NCI-H146 (cell line): ENCODE results near the gene SCAMP4.

ENCODE experiments used
- DNase-seq: peaks from one replicate; lab custom pipeline; 2025; lab: John Stamatoyannopoulos, UW

SCAMP4 gene, protein sequence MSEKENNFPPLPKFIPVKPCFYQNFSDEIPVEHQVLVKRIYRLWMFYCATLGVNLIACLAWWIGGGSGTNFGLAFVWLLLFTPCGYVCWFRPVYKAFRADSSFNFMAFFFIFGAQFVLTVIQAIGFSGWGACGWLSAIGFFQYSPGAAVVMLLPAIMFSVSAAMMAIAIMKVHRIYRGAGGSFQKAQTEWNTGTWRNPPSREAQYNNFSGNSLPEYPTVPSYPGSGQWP

DNA sequence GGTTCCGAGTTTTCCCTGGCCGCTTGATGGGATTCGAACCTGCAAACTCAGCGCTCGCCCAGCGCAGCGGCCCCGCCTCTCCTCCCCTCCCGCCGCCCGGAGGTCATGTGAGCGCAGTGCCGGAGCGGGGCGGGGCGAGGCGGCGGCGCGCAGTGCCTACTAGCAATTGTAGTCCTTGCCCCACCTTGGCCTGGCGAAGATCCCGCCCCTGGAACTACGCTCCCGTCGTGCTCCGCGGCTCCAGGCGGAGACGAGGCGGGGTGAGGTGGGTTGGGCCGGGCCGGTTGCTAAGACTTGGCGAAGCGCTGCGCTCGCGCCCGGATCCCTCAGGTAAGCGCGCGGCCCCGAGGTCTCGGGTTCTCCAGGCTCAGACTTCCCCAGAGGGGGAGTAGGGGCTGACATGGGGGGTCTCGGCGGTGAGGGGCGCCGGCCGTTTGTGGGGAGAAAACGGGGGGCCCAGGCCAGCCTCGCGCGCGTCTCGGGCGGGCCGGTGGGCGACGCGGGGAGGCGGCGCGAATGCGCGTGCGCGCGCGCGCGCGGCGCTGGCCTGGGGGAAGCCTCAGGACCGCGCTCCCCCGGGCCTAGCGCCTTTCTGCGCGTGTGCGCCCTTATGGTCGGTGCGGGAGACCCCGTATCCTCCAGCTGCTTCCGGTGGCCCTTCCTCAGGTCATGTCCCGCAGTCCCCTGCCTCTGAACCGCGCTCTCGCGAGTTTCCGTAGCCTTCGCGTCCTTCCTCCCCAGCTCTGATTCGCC lies at the start of gene SCAMP4, which contains the start of gene ADAT3:
SCAMP4 (plus strand) TSS at position 290 of the 753 bp plus-strand sequence. CDS start 9,621 bp downstream, outside the sequence.
ADAT3 (plus strand) TSS at position 290 of the 753 bp plus-strand sequence. CDS start 6,649 bp downstream, outside the sequence.
- peak; percentile 96 for DNase-seq

DNA sequence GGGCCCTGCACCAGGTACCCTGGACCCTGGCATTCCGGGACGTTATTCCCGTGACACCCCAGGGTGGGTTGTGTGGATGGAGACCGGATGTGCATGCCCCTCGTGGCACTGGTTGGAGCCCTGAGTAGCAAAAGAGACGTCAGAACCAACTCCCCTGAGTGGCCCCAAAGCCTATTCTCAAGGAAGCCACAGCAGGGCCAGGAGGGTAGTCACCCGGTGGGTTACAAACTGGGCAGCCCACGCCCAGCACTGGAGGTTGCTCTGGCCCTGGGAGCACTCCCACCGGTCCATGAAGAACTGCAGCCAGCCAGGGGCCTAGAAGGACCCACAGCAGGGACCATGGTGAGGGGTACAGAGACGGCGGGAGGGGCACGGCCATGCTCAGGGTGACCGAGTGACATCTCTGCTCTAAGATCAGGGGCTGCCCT lies 49.4 kb upstream of the SCAMP4 start:
- DNase-seq: no peak

DNA sequence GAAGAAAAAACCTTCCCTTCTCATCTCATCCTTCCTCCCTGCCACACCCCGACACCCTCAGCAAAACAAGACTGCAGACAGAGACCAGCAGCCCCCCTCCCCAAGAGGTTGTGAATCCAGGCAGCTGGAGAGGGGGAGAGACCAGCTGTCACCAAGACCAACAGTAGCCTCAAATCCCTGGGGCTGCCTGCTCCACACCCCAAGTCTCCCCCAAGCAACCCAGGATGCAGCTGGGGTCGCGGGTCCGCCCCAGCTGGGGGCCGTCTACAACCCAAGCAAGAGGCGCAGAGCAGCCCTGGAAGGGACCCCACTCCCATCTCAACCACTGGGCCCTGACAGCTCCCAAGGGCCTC lies 48.9 kb upstream of the SCAMP4 start:
- no peak for DNase-seq

DNA sequence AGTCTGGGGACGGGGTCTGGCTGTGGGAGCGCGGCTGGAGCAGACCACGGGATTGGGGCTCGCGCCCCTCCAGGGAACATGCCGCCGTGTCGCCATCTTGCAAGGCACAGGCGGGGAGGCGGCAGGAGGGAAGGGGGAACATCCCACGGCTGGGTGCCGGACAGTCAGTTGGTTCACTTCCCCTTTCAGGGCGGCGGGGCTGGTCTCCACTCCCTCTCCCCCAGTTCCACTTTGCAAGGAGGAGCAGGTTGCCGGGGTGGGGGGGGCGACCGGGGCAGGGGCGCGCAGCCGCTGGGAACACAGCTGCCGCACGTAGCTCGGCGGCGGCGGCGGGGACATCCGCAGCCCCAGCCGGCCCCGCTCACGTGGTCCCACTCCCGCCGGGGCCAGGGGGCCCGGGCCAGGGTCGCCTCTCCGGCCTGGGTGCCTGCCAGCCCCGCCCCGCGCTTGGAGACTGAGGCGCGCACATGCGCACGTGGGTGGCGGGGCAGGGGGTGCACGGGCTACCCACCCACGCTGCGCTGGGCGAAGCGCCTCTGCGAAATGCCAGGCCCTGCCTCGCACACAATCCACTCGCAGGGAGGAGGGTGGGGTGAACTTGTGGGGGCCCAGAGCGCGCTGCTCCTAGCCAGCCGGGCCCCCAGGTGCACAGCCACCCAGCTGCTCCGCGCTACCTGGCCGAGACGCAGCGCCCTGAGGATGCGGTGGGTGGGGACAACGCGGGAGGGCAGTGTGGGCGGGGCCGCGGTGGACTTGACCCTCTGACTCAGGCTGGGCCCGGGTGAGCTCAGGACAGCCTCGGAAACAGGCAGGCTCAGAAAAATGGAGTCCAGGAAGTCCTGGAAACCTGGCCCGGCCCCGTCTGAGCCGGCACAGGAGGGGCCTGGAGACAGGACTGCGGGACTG lies 48.2 kb upstream of the SCAMP4 start:
- DNase-seq: no peak

DNA sequence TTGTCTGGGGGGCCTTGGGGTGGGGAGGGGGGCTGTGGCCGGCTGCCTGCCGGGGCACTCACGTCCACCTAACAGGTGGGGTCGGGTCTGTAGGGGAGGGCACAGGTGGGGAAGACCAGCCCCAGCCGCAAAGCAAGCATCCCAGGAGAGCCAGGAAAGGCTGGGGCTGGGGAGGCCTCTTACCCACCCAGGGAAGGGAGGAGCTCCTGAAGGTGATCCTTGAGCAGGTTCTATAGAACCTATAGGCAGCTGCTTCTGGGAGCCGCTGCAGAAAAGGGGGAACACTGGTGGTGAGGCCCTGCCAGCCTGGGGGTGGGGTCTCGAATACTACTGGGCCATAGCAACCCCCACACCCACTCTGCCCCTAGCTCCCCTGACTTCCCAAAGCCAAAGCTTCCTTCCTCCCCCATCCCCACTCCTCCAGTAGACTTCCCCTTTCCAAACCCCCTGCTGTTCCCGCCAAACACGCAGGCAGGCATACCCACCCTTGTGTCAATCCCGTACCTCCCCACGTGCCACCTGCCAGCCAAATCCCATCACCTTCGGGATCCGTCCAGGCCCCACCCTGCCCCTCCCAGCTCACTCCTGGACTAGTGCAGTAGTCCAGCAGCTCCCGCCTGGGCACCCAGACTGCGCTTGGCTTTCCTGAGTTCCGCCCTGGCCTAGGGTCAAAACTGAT lies 47.4 kb upstream of the SCAMP4 start:
- DNase-seq: no peak

DNA sequence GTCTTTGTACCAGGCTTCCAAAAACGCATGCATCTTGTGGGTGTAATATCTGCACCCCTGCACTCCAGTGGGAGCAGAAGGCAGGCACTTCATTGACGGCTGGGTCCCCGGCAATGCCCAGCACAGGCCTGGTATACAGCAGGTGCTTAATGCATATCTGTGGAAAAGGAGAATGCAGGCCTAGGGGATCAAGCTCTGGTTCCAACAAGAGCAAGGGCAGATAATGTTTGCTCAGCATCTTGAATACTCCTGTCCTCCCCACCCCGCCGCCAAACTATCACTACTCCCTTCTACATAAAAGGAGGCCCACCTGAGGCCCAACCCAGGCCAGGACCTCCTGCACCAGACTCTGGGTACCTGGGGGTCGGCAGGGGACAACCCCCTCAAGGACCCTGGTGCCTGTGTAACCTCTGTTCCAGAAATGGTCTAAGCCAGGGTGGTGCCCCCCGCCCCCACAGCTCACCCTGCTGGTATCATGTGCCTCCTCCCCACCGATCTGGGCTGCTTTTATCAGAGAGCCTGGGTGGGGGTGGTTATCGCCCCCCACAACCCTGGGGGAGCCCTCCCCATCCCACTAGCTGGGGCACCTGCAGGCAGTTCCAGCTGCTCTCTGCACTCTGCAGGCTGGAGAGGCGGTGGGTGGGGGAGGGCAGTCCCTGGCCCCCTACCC lies 46.7 kb upstream of the SCAMP4 start:
- DNase-seq: no peak

DNA sequence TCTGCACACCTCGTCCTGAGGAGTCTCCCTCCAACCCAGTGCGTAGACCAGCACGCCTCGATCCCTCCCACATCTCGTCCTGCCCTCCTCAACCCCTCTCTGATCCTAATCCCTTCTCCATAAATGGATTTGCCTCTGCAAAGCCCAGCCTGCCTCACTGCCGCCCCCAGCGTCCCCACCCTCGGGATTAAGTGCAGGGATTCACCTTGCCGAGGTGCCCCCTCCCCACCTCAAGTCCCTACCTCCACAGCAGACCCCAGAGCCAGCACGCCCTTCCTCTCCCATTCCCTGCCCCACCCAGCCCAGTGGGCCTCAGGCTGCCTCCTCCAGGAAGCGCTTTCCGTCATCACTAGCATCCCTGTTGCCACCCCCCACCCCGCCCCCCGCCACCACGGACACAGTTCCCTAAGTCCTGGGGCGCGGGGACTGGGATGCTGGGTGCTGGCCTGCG lies 45.8 kb upstream of the SCAMP4 start:
- DNase-seq: no peak

DNA sequence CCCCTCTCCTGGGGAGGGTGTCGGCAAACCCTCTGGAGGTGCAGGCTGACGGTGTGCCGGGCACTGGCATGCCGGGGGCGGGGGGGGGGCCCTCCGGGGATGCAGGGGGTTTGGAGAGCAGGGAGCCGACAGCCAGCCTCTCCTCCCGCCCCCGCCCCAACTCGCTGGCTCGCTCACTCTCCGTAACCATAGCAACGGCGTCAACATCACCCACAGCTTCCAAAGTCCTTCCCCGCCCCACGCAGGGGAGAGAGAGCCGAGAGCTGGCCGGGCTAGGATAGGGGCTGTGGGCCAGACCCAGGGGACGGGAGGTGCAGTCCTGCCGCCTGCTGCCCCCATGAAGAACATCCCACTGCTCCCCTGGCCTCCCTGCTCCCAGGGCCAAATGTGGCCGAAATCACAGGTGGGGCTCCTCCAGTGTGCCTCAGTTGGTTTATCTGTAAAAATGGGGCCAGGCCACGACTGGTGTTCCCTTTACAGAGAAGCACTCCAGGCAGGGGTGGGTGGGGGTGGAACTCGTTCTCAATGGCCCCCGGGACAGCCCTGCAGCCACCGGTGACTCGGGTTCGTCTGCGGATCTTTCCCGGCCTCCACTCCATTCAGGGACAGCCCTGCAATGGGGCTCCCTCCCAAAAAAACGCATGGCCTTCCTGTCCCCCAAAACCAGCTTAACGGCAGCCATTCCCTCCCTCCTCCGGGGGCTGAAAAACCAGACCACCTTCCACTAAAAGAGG lies 45.0 kb upstream of the SCAMP4 start:
- no peak for DNase-seq

DNA sequence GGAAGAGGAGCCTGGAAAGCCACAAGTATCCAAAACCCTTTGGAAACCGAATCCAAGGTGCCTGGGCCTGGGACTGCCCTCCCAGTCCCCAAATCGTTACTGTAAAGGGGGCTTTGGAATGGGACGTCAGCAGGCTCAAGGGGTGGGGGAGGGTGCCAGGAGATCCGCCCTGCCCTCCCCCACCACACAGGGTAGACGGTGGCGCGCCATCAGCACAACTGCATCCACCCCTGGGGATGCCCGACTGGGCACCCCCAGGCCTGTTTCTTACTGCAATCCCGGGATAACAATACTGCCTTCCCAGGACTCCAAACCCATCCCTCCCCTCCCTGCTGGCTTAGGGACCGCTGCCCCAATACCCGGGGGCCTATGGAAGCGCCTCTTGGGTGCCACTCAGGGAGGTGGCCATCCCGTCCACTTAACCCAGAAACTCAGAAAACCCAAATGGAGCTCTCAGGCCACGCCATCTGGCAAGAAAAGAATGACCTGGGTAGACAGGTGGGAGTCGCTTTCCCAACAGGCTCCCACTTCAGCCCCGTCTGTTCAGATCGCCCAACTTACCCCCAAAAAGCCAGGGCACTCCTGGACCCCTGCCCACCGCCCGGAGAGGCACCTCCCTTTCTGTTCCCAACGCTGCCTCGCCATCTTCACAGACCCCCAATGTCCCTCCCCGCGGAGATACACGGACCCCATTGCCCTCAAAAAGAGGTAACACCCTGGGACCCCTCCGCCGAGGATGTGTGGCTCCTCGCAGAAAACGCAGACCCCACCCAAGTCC lies 44.2 kb upstream of the SCAMP4 start:
- no peak for DNase-seq

DNA sequence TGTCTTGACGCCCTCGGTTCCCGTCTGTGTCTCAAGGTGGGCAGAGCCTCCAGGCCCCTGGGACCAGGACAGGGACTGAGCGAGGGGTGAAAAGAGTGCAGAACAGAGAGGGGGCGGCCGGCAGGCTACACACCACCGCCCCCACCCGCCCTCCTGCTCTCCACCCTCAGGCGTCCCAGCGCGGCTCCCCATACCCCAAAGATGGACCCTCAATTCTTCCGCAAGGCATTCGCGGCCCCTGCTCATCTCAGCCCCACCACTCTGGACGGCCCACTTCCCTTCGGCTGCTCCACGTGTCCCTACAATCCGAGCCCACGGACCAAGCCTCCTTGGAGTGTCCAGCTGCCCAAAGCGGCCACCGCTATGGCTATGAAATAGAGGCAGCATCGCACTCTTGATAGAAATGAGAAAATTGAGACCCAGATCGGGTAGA lies 43.6 kb upstream of the SCAMP4 start:
- no peak for DNase-seq

DNA sequence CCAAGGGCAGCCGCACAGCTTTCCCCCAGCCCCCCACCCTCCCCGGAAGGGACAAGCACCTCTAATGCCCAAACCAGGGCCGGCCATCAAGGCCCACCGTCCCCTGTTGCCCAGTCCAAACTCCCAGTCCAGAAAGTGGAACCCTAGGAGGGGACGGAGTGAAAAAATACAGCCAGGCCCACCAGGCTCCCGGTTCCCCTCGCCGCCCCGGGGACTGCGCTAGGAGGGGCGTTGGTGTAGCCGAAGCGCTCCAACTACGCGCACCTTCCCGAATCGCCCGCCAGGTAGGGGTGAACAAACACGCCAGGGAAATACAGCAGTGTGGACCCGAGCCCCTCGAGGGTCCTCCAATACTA lies 43.2 kb upstream of the SCAMP4 start:
- no peak for DNase-seq

DNA sequence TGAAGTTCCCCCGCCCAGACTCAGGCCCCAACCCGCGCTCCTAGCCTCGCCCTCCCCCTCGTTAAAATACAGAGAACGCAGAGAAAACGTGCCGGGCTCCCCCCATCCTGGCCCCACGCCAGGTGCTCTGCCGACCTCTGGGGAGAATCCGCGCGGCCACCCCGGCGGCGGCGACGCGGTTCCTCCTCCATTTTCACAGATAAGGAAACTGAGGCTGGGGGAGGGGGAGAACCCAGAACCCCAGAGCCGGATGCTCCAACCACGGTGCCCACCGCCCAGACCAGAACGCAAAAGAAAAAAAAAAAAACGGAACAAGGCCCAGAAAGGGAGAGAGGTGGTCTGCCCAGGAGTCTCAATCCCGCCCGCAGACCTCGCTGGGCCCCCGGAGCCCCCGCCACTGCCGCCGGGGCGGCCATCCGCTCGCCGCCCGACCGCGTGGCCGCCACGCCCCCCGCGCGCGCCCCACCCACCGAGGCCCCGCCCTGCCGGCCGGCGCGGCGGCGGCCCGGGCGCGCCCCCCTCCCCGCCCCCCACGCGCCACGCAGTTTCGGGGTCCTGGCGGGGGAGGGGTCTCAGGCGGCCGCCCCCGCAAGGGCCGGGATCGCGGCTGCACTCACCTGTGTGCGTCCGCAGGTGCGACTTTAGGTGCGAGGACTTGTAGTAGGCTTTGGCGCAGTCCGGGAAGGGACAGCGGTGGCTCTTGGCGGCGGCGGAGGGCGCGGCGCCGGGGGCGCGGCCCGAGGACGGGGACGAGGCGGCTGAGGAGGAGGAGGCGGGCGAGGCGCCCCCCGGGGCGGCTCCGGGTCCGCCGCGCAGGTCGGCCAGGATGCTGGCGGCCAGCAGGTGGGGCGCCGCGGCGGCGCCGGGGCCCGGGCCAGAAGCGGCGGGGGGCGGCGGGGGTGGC lies 42.5 kb upstream of the SCAMP4 start:
- DNase-seq: peak; percentile 30

DNA sequence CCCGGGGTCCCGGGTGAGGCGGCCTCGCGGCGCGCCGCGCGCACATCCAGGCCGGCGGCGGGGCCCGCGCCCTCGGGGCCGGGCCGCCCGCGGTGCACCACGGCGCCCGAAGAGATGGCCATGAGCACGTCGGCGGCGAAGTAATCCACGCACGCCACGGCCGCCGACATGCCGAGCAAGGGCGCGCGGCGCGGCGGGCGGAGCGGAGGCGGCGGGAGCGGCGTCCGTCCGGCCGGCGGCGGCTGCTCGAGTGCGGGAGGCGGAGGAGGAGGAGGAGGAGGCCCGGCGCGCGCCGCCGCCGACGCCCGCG lies 41.9 kb upstream of the SCAMP4 start, which contains the start of gene KLF16:
KLF16 (minus strand) TSS at position 252 of the 310 bp plus-strand sequence; CDS start at position 170, 82 bp downstream.
- no peak for DNase-seq

DNA sequence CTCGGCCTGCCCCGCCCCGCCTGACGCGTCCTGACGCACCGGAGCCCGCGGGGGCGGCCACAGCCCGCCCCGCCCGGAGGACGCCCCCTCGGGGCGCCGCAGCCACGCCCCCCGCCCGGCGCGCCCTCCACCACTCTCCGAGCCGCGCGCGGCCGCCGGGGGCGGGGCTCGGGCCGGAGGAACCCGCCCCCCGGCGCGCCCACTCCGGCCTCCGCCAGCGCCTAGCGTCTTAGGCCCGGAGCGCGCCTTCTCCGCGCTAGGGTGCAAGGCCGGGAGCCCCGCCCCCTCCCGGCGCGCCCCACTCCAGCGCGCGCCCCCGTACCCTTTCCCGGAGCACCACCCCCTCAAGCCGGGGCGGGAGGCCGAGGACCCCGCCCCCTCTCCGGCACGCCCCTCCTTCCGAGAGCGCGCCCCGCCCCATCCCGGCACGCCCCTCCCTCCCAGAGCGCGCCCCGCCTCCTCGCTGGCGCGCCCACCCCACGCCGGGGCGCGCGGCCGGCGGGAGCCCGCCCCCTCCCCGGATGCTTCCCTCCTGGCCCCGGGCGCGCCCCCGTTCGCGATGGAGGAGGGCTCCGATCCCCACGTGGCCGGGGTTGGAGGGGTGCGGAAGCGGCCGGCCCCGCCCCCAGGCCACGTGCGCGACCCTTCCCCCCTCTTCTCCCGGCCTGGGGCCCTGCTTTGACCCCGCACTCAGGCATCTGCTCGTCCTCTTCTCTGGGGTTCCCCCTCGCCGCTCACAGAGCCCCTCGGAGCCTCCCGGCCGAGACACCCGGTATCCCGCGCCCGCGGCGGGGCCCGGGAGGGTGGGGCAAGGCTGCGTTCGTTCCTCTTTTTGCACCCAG lies 41.3 kb upstream of the SCAMP4 start:
- DNase-seq: peak; percentile 89

DNA sequence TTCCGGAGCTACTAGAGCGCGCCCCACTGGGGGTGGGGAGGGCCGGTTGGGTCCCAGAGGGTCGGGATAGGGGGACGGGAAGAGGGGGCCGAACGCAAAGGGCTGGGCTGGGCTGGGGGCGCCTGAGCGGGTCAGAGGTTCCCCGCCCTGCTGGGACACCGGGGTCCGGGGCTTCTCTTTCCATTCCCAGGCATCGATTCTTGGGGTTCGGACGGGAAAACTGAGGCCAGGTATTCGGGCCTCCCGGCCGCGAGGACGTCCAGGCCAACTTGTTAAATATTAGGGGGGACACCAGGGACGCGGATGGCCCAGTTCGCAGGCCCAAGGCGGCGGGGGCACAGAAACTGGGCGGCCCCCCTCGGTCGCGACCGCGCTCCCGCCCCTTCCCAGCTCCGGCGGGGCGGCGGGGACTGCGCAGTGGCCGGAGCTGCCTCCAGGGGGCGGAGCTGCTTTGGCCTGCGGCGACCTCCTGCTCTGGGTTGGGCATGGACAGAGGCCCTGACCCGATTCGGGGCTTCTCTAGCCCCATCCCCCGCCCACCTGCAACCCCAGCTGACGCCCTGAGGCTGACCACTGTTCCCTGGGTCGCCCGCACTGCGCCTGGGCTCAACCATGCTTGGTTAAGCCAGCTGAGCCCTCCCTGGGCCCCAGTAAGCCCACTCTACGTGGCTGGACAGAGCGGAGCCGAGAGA lies 40.6 kb upstream of the SCAMP4 start:
- DNase-seq: peak; percentile 43

DNA sequence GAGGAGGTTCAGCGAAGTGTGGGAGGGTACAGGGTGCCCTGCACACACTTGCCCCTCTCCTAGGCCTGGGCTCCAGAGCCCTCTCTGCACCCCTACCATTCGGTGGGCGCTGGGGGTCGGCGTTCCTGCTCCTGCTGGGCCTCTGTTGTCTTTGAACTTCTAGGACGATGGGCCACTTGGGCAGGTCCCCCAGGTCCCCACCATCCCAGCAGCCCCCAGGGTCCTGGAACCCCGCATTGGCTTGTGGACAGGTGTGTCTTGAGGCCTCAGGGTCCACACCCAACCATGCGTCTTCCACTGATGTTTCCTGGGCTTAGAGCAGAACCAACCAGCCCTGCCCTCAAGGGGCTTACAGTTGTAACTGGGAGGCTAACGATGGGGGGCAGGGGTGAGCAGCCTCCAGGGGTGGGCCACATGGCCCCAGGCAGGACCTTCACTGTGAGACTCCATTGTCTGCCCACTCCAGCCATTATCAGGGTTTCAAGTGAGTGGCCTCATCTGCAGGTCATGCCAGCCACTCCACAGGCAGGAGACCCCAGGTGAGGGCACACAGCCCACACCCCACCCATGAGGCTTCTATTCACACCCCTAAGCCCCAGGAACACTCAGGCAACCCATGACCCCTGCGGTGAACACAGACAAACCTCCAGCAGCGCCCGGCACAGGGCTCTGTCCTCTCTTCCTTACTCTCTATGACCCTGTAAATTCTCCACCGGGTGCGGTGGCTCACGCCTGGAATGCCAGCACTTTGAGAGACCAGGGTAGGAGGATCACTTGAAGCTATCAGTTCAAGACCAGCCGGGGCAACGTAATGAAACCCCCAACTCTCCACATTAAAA lies 39.8 kb upstream of the SCAMP4 start:
- no peak for DNase-seq
